Spleen (tissue), 7 donors: Measurements from ENCODE around the gene TMED6.

Experiments
- CTCF ChIP-seq, 11 experiments: fragments of 200-600 bp in 7 of 11; fragments of 450-650 bp in 4 of 11; sonication (generic) in 4 of 11; IDR thresholded peaks in 8 of 11; conservative IDR thresholded peaks in 3 of 11; 1 replicate in 7 of 11; 2 replicates in 4 of 11; pipeline versions ENCODE4 v1.4.0 to v1.8.0; 2016 to 2021; ENCODE audit warnings: antibody characterized with exemption in 11 of 11, inconsistent platforms in 4 of 11, mild to moderate bottlenecking in 1 of 11
- POLR2A ChIP-seq, 3 donors: fragments of 450-650 bp; IDR thresholded peaks; one replicate each; pipeline ENCODE4 v1.5.1; 2017; ENCODE audit warnings: antibody characterized with exemption in 3 of 3, mild to moderate bottlenecking in 1 of 3
- POLR2AphosphoS5 ChIP-seq, 3 donors: sonication (generic); formaldehyde crosslinking; IDR thresholded peaks; one replicate each; pipeline ENCODE4 v1.5.1; 2017; ENCODE audit warnings: antibody characterized with exemption in 3 of 3
- donor health status: DM: no; HTN: no; CAD: no; lungs with moderate emphysema.
- donor health status: DM: no; HTN: no; CAD: no.
- donor health status: DM: no; HTN: no; CAD: no.

- TF ChIP-seq POLR2A (IDR thresholded peaks at IDR 0.05) (no peak), CTCF (IDR thresholded peaks at IDR 0.05 in 8 of 11, conservative IDR thresholded peaks at IDR 0.05 in 3 of 11) (no peak), POLR2AphosphoS5 (IDR thresholded peaks at IDR 0.05) (no peak)
Measured at GRCh38 chr16:69334696-69335095, 16.9 kb downstream of the TMED6 start.
